H54 (cell line): ENCODE measurements around the gene CNKSR1.

Source experiments
- DNase-seq: peaks from one replicate; pipeline ENCODE4 v3.0.0; 2011; ENCODE audit warnings: low spot score, mixed read lengths; ENCODE audit not compliant: insufficient read length
- FAIRE-seq: peaks from 3 replicates; lab custom pipeline; 2011; peaks lifted over from hg19 to GRCh38; lab: Jason Lieb, UNC
- POLR2A ChIP-seq: IDR thresholded peaks from 2 replicates; pipeline ENCODE4 v1.6.1; 2011; ENCODE audit warnings: low read depth, mild to moderate bottlenecking, low read length

CNKSR1 gene

DNA sequence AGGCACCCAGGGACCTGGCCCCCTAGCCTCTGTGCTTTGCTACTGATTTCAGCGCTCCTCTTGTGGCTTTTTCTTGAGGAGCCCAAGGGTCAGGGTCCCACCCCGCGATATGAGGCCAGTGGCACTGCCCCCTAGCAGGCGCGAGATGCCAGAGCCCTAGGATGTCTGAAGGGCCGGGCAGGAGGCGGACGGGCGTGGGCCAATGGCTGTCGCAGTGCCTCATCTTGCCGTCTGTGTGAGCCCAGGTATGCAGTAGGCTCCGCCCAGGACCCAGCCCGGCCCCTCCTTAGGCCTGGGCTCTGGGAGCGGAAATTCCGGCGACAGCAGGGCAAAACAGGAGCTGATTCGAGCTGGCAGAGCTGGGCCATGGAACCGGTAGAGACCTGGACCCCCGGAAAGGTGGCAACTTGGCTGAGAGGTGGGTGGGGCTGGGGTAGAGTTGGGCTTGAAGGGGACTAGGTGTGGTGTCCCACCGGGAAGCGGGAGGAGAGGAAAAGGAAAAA lies at the start of gene CNKSR1:
TSS of gene CNKSR1 (plus strand) at position 310 of the 503 bp plus-strand sequence. CDS start at position 367, 57 bp downstream.
- no peak for DNase-seq
- no peak for TF ChIP-seq POLR2A
- no peak for FAIRE-seq

DNA sequence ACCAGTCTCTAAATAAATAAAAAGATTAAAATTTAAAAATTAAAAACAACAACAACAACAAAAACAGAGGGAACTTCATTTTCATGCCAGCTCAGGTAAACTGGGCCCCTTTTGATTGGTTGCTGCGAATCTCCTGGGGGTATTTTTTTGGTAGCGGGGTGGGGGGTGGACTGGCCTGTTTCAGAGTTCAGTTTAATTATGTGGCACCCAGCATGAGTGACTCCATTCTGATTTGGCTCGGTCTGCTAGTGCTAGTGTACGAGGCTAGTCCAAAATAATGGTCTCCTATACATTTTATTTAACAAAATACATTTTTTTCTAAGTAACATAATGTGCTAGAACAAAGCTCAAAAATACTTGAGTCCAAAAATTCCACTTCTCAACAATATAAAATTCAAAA lies 47.5 kb upstream of the CNKSR1 start:
- DNase-seq (no peak), FAIRE-seq (no peak)
- TF ChIP-seq POLR2A, result no peak

- no peak for DNase-seq
- TF ChIP-seq POLR2A, result no peak
- FAIRE-seq, result no peak
Observed at GRCh38 chr1:26130695-26131094, 46.6 kb upstream of the CNKSR1 start.

DNA sequence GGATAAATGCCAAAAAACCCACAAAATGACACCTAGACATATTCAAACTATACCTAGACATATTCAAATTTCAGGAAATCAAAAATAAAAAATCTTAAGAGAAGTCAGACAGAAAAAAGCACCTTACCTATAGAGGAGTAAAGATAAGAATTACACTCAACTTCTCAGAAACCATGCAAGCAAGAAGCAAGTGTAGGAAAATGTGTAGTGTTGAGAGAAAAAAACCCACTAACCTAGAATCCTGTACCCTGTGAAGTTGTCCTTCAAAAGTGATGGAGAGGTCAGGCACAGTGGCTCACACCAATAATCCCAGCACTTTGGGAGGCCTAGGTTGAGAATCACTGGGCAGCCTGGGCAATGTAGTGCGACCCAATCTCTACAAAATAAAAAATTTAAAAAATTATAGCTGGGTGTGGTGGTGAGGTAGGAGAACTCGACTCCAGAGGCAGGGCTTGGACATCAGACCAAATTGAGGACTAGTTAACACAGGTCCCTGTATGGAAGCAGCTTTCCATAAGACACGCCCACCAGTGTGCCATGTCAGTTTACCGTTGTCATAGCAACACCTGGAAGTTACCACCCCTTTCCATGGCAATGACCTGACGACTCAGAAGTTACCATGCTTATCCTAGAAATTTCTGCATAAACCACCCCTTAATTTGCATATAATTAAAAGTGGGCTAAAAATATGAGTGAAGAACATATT lies 45.0 kb upstream of the CNKSR1 start:
- FAIRE-seq (no peak), DNase-seq (no peak)
- TF ChIP-seq POLR2A, result no peak

- no peak for FAIRE-seq
- no peak for DNase-seq
- no peak for TF ChIP-seq POLR2A
Observed at GRCh38 chr1:26132834-26133167, 44.5 kb upstream of the CNKSR1 start.

GRCh38 chr1:26134466-26134865 lies 42.8 kb upstream of the CNKSR1 start:
- no peak for FAIRE-seq
- DNase-seq, result no peak
- no peak for TF ChIP-seq POLR2A

GRCh38 chr1:26138974-26139558 lies 38.2 kb upstream of the CNKSR1 start:
- DNase-seq (no peak), FAIRE-seq (no peak)
- no peak for TF ChIP-seq POLR2A

GRCh38 chr1:26142159-26142558 lies 35.1 kb upstream of the CNKSR1 start:
- TF ChIP-seq POLR2A, result no peak
- no peak for DNase-seq
- no peak for FAIRE-seq

- DNase-seq (no peak), FAIRE-seq (peak; percentile 76)
- TF ChIP-seq POLR2A, result no peak
Observed at GRCh38 chr1:26145041-26145959, 32.0 kb upstream of the CNKSR1 start.

- no peak for TF ChIP-seq POLR2A
- FAIRE-seq, result no peak
- DNase-seq, result no peak
Observed at GRCh38 chr1:26145960-26146294, 31.4 kb upstream of the CNKSR1 start.

GRCh38 chr1:26148887-26149286 lies 28.4 kb upstream of the CNKSR1 start:
- no peak for DNase-seq
- TF ChIP-seq POLR2A, result no peak
- no peak for FAIRE-seq

DNA sequence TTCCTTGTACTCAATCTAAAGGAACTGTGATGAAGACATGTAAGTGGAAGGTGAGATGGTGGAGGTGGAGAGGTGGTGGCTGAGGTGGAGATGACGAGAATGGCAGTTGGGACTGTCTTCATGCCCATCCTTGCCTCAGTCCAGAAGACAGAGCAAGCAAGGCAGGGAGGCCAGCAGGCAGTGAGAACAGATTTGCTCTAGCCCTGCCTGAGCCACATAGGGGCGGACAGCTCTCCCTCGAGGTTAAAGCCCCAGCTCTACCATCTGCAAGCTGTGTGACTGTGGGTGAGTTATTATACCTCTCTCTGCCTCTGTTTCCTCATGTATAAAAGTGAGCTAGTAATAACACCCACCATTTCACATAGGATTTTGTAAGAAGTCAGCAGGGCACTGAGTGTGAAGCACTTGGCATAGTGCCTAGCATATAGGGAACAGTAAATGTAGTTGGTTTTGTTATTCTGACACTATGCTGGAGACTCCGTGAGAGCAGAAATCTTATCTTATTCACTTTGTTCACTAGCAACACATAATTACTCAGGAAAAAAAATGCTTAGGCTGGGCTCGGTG lies 23.2 kb upstream of the CNKSR1 start:
- no peak for TF ChIP-seq POLR2A
- FAIRE-seq (no peak), DNase-seq (no peak)

DNA sequence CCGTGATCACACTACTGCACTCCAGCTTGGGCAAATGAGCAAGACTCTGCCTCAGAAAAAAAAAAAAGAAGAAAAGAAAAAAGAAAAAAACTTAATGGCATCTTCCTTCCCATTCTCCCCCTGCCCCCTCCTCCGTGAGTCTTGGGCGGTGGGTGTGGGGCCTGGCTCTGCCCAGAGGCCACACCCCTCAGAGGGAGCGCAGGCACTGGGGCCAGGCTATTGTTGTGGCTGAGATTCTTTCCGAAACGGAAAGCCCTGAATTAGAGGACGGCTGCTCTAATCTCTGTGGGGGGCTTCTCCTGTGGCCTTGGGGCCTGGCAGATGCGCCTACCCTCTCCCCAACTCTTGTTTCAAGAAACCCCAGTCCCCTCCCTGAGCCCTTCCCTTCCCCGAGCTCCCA lies 22.5 kb upstream of the CNKSR1 start:
- no peak for TF ChIP-seq POLR2A
- DNase-seq (no peak), FAIRE-seq (no peak)

GRCh38 chr1:26155370-26156284 lies 21.7 kb upstream of the CNKSR1 start:
- TF ChIP-seq POLR2A, result no peak
- FAIRE-seq (no peak), DNase-seq (no peak)
